GM19438 (cell line): ENCODE results near the gene TMEM45B.
"Not testable (repeated sequence)": the region's sequence is repeated elsewhere in the genome, so short reads cannot be mapped to it uniquely, and the experiment has no call there.

Experiments
- ATAC-seq: cut with Tn5 transposase; IDR thresholded peaks from one replicate; pipeline ENCODE4 v1.9.1; 2021; ENCODE audit warnings: low read depth; ENCODE audit not compliant: unreplicated experiment

The TMEM45B gene

GRCh38 chr11:129815596-129816461 is at the start of gene TMEM45B:
Gene TMEM45B (plus strand): TSS chr11:129815848. CDS start chr11:129852483, 36,635 bp downstream.
- no peak for ATAC-seq

GRCh38 chr11:129766898-129767604 is 48.6 kb upstream of the TMEM45B start:
- no peak for ATAC-seq

GRCh38 chr11:129767827-129768226 is 47.8 kb upstream of the TMEM45B start:
- no peak for ATAC-seq

- ATAC-seq = no peak
Measured at GRCh38 chr11:129768356-129768755, 47.3 kb upstream of the TMEM45B start.

- ATAC-seq = no peak
Measured at GRCh38 chr11:129769059-129769458, 46.6 kb upstream of the TMEM45B start.

GRCh38 chr11:129770993-129771392 is 44.7 kb upstream of the TMEM45B start:
- ATAC-seq = no peak

- ATAC-seq = not testable (repeated sequence)
Measured at GRCh38 chr11:129771456-129771855, 44.2 kb upstream of the TMEM45B start.

- no peak for ATAC-seq
Measured at GRCh38 chr11:129778877-129779276, 36.8 kb upstream of the TMEM45B start.

- no peak for ATAC-seq
Measured at GRCh38 chr11:129779342-129779741, 36.3 kb upstream of the TMEM45B start.

GRCh38 chr11:129785383-129786111 is 30.1 kb upstream of the TMEM45B start:
- ATAC-seq = no peak

GRCh38 chr11:129786112-129786416 is 29.6 kb upstream of the TMEM45B start:
- ATAC-seq = not testable (repeated sequence)

GRCh38 chr11:129787532-129788155 is 28.0 kb upstream of the TMEM45B start:
- ATAC-seq = no peak

GRCh38 chr11:129788278-129788677 is 27.4 kb upstream of the TMEM45B start:
- ATAC-seq = no peak

GRCh38 chr11:129790106-129790505 is 25.5 kb upstream of the TMEM45B start:
- ATAC-seq = no peak

GRCh38 chr11:129791515-129791914 is 24.1 kb upstream of the TMEM45B start:
- no peak for ATAC-seq

GRCh38 chr11:129792663-129793062 is 23.0 kb upstream of the TMEM45B start:
- ATAC-seq = no peak

- no peak for ATAC-seq
Measured at GRCh38 chr11:129795089-129795488, 20.6 kb upstream of the TMEM45B start.

- ATAC-seq = no peak
Measured at GRCh38 chr11:129798212-129798611, 17.4 kb upstream of the TMEM45B start.

GRCh38 chr11:129800162-129800561 is 15.5 kb upstream of the TMEM45B start:
- ATAC-seq = not testable (repeated sequence)

- no peak for ATAC-seq
Measured at GRCh38 chr11:129800655-129801054, 15.0 kb upstream of the TMEM45B start.

GRCh38 chr11:129803533-129803932 is 12.1 kb upstream of the TMEM45B start:
- no peak for ATAC-seq
